ENCODE results near the gene DYTN.

The DYTN gene

DNA sequence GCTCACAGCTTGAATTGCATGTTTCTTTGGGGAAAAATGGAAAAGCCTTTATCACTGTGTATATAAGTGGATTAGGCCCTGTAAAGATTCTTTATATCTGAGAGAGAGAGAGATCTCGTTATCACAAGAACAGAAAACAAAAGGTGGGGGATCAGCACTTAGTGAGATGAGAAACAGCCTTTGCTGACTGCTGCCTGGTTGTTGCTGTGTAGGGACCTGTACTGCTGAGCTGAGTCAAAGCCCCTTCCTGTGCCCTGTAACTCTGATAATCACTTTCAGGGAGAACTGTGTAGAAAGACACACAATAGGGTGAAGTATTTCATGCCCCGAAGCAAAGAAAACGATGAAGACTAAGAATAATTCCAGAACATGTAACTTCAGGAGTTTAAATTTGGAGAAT is 106.5 kb downstream of the DYTN start:
- no peak for DNase-seq (ENCODE audit: low read depth in 2 of 2)

DNA sequence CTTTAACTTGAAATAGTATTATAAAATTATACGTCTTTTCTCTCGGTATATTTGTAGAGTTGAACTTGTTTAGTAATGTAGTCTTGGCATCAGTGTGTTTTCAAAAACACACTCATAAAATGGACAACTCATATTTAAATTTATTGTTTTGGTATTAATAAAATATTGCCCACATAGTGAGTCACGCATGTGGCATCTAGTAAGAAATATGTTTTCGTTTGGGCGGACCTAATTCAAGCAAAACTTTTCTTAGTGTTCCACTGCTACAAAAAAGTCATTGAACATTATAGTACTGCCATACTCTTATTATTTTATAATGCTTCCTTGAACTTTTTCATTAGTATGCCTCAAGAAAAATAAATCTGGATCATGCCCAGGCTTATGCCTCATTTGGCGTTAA is 107.0 kb downstream of the DYTN start:
- DNase-seq (ENCODE audit: low read depth in 2 of 2), result no peak

DNA sequence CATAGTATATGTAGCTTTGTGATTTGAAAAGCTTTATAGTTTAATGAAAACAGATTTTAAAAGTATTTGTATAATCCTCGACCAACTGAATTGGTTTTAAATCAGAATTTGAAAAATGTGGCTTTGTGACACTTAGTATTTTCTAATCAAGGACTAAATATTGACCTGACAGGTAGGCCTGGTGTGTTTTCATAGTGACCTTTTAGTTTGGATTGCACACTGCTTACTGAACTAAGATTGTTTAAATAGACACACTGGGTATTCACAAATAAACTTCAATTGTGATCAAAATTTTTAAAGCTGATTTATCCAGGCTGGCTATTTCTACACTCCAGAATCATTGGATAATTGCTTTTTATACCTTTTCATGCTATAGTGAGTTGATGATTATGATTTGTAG is 107.7 kb downstream of the DYTN start:
- DNase-seq (ENCODE audit: low read depth in 2 of 2), result no peak

DNA sequence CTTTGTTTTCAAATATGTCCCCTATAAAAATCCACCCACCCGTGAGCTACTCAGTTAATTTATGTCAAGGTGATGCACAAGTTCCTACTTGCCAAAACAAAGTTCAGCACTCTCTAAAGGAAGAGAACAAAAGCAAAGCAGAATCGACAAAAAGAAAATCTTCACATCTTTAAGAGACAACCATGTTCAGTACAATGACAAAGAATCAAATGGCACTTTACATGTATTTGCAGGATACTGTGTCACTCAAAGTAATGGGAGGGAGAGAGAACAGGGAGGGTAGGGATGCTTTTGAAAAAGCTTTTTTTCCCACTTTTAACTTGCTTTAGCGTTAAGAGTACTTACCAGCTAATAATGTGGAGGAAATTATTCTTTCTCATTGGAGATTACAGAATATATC is 115.0 kb downstream of the DYTN start:
- DNase-seq (ENCODE audit: low read depth in 2 of 2), result no peak
